Right lobe of liver (tissue), 6 donors: ENCODE data around the gene ZNF764. TPM values are rescaled to one million over a fixed set of nuclear protein-coding genes. Genes with fewer than 3 reads are reported as not detected.

Experiments
- ATAC-seq, 4 donors: fragments of 200-7000 bp; cut with Tn5 transposase; one replicate each; pipeline ENCODE4 v1.9.1; 2020; ENCODE audit warnings: mild to moderate bottlenecking in 4 of 4, moderate library complexity in 4 of 4
- DNase-seq, 3 donors: peaks; one replicate each; pipeline ENCODE4 v3.0.0-alpha.2; 2020
- H3K27ac ChIP-seq, 3 donors: fragments of 200-600 bp; one replicate each; pipeline ENCODE4 v1.8.0; 2022
- H3K27me3 ChIP-seq, 2 donors: fragments of 200-600 bp; one replicate each; pipeline ENCODE4 v1.8.0; 2022
- H3K36me3 ChIP-seq, 4 donors: fragments of 200-600 bp; sonication (generic) in 1 of 4; one replicate each; pipeline versions ENCODE4 v1.5.1 to v1.8.0; 2017 to 2022; ENCODE audit warnings: control low read depth in 1 of 4
- H3K4me1 ChIP-seq, 4 donors: fragments of 200-600 bp; sonication (generic) in 1 of 4; one replicate each; pipeline versions ENCODE4 v1.5.1 to v1.8.0; 2017 to 2022; ENCODE audit warnings: control low read depth in 1 of 4
- H3K4me3 ChIP-seq, 3 donors: fragments of 200-600 bp; one replicate each; pipeline ENCODE4 v1.8.0; 2022
- H3K9me3 ChIP-seq, 4 donors: fragments of 200-600 bp; sonication (generic) in 1 of 4; one replicate each; pipeline versions ENCODE4 v1.5.1 to v1.8.0; 2017 to 2022; ENCODE audit warnings: control low read depth in 1 of 4
- CTCF ChIP-seq, 4 donors: fragments of 200-600 bp in 3 of 4; fragments of 450-650 bp in 1 of 4; IDR thresholded peaks; one replicate each; pipeline versions ENCODE4 v1.5.1 to v1.8.0; 2016 to 2022; ENCODE audit warnings: antibody characterized with exemption in 4 of 4, mild to moderate bottlenecking in 2 of 4
- POLR2A ChIP-seq: fragments of 450-650 bp; IDR thresholded peaks from one replicate; pipeline ENCODE4 v1.6.1; 2017; ENCODE audit warnings: antibody characterized with exemption, mild to moderate bottlenecking
- WGBS: methylation state at CpG from one replicate; pipeline ENCODE4 v1.1.6; 2018; ENCODE audit warnings: low coverage, low lambda C conversion rate; ENCODE audit not compliant: insufficient coverage; ENCODE audit errors: missing lambda C conversion rate; 5-methylcytosine and 5-hydroxymethylcytosine counted together
- intact Hi-C, 2 donors: fragments of 100-400 bp; cut with DNase I; formaldehyde crosslinking; loops; one replicate each; pipeline versions ENCODE4 v1.11.2 to v1.14.1; 2022
- total RNA-seq, 6 experiments: library from RNA; depleted of rRNA in 2 of 6; stranded (reverse); fragments of >200 nt in 2 of 6; fragmentation: NEBNext Ultra II Directional in 3 of 6; extraction: Animal tissue kit (Norgen Biotek cat#: 25700) in 3 of 6; gene quantifications; one replicate each; pipeline versions ENCODE4 v1.1.0 to v1.2.4, GENCODE V29; 2016 to 2023
- donor health status: DM: no; HTN: yes; CAD: no.
- donor health status: DM: no; HTN: no; CAD: no.
- donor health status: DM: no; HTN: no; CAD: no.
- donor health status: DM: no; HTN: yes; CAD: no.
- donor health status: DM: no; HTN: yes; CAD: no.

ZNF764 gene
- total RNA-seq, 6 experiments from 2014 or later, result 3.2 to 6.5 (median 4.8) TPM

GRCh38 chr16:30569281-30569680 is 11.1 kb upstream of the ZNF764 start:
- TF ChIP-seq CTCF (IDR thresholded peaks at IDR 0.05) (no peak), POLR2A (no peak)
- DNase-seq (no peak), ATAC-seq (no peak)
- no peaks in the 10 kb centered on the region for H3K36me3 ChIP-seq
- H3K4me1 ChIP-seq, result peaks cover 0 to 12% (median under 1%) of the 10 kb centered on the region in 4 donors
- no peaks in the 10 kb centered on the region for H3K9me3 ChIP-seq
- 96% methylated on average over 3 of the region's 3 CpGs for WGBS
- no peaks in the 10 kb centered on the region for H3K27me3 ChIP-seq
- no peak overlapping the region for H3K4me3 ChIP-seq
- no peak overlapping the region for H3K27ac ChIP-seq
- intact Hi-C loops, result no loop called here

- DNase-seq (no peak), ATAC-seq (no peak)
- H3K27ac ChIP-seq, result no peak overlapping the region
- intact Hi-C loops, result no loop called here
- TF ChIP-seq CTCF (IDR thresholded peaks at IDR 0.05) (no peak), POLR2A (no peak)
- H3K4me3 ChIP-seq, result no peak overlapping the region
- WGBS, result 28% methylated on average over 3 of the region's 6 CpGs
- H3K9me3 ChIP-seq, result no peaks in the 10 kb centered on the region
- peaks cover 0 to 12% (median under 1%) of the 10 kb centered on the region in 4 donors for H3K4me1 ChIP-seq
- no peaks in the 10 kb centered on the region for H3K36me3 ChIP-seq
- H3K27me3 ChIP-seq, result no peaks in the 10 kb centered on the region
Observed at GRCh38 chr16:30567991-30568638, 9.9 kb upstream of the ZNF764 start.

- H3K27ac ChIP-seq, result no peak overlapping the region
Observed at GRCh38 chr16:30567160-30567990, 9.2 kb upstream of the ZNF764 start.

GRCh38 chr16:30566531-30566930 is 8.4 kb upstream of the ZNF764 start:
- Histone ChIP-seq H3K36me3 (no peaks in the 10 kb centered on the region), H3K4me3 (no peak overlapping the region), H3K9me3 (no peaks in the 10 kb centered on the region), H3K4me1 (peaks cover 0 to 6% (median under 1%) of the 10 kb centered on the region in 4 donors), H3K27ac (no peak overlapping the region), H3K27me3 (no peaks in the 10 kb centered on the region)
- DNase-seq (no peak), ATAC-seq (no peak)
- intact Hi-C loops, result no loop called here
- TF ChIP-seq POLR2A (no peak), CTCF (IDR thresholded peaks at IDR 0.05) (no peak)
- 88% methylated on average over 4 of the region's 4 CpGs for WGBS

More at GRCh38 chr16:30567160-30567990, 9.2 kb upstream of the ZNF764 start:
- H3K27me3 ChIP-seq, result no peaks in the 10 kb centered on the region
- peak in 1 of 4 donors; percentile 43 for ATAC-seq
- peaks cover 0 to 9% (median under 1%) of the 10 kb centered on the region in 4 donors for H3K4me1 ChIP-seq
- TF ChIP-seq CTCF (IDR thresholded peaks at IDR 0.05) (no peak), POLR2A (no peak)
- H3K9me3 ChIP-seq, result no peaks in the 10 kb centered on the region
- DNase-seq, result no peak
- H3K4me3 ChIP-seq, result no peak overlapping the region
- intact Hi-C loops, result no loop called here
- H3K36me3 ChIP-seq, result no peaks in the 10 kb centered on the region
- WGBS, result 29% methylated on average over 6 of the region's 14 CpGs
